CD4-positive, alpha-beta T cell (primary cell): ENCODE measurements around the gene HASPIN. TPM values are rescaled to one million over a fixed set of nuclear protein-coding genes. Genes with fewer than 3 reads are reported as not detected.

Source experiments
- ATAC-seq: fragments of 200-7000 bp; cut with Tn5 transposase; one replicate; pipeline ENCODE4 v1.10.0; 2022; ENCODE audit warnings: mild to moderate bottlenecking; ENCODE audit not compliant: poor library complexity
- CTCF ChIA-PET: fragments of 350-600 bp; sonication (Branson Sonifier 250); formaldehyde crosslinking; loops from one replicate; lab custom pipeline; 2021; ENCODE audit warnings: antibody characterized with exemption, inconsistent platforms; lab: Charles Lee
- POLR2A ChIA-PET: fragments of 350-600 bp; sonication (Branson Sonifier 250); formaldehyde crosslinking; loops from one replicate; lab custom pipeline; 2021; ENCODE audit warnings: antibody characterized with exemption, inconsistent platforms; lab: Charles Lee
- DNase-seq, 14 experiments: peaks; one replicate each; pipeline ENCODE4 v3.0.0-alpha.2; 2013 to 2020; ENCODE audit warnings: mixed read lengths in 2 of 14
- H3K27ac ChIP-seq, 2 donors: one replicate each; pipeline versions ENCODE4 v1.5.1 to v1.7.0; 2013; ENCODE audit warnings: low read length in 2 of 2, low read depth in 1 of 2, mild to moderate bottlenecking in 1 of 2
- H3K27me3 ChIP-seq, 2 experiments: 1 replicate in 1 of 2; 2 replicates in 1 of 2; pipeline versions ENCODE4 v1.6.1 to v1.7.0; 2013; ENCODE audit warnings: low read length in 2 of 2, control low read depth in 1 of 2, mild to moderate bottlenecking in 1 of 2, moderate library complexity in 1 of 2; ENCODE audit not compliant: insufficient read depth in 2 of 2, control insufficient read depth in 1 of 2
- H3K36me3 ChIP-seq: one replicate; pipeline ENCODE4 v1.6.1; 2013; ENCODE audit warnings: low read length, control low read depth; ENCODE audit not compliant: insufficient read depth
- H3K4me1 ChIP-seq: one replicate; pipeline ENCODE4 v1.6.1; 2013; ENCODE audit warnings: low read length, control low read depth; ENCODE audit not compliant: insufficient read depth
- H3K4me3 ChIP-seq: one replicate; pipeline ENCODE4 v1.5.1; 2013; ENCODE audit warnings: mild to moderate bottlenecking, low read length, moderate library complexity
- H3K9me3 ChIP-seq, 2 experiments: 1 replicate in 1 of 2; 2 replicates in 1 of 2; pipeline versions ENCODE4 v1.6.1 to v1.7.0; 2013; ENCODE audit warnings: low read length in 2 of 2, mild to moderate bottlenecking in 2 of 2, control low read depth in 1 of 2, moderate library complexity in 1 of 2; ENCODE audit not compliant: control insufficient read depth in 1 of 2, insufficient read depth in 1 of 2
- H3K27ac Mint-ChIP-seq: one replicate; pipeline ENCODE4 v1.8.0; 2020; ENCODE audit warnings: mixed read lengths
- H3K27me3 Mint-ChIP-seq: one replicate; pipeline ENCODE4 v1.8.0; 2021; ENCODE audit warnings: mixed read lengths
- H3K36me3 Mint-ChIP-seq: one replicate; pipeline ENCODE4 v1.8.0; 2021; ENCODE audit warnings: low read depth, mixed read lengths
- H3K4me1 Mint-ChIP-seq: one replicate; pipeline ENCODE4 v1.8.0; 2021; ENCODE audit warnings: low read depth, mixed read lengths
- H3K4me3 Mint-ChIP-seq: one replicate; pipeline ENCODE4 v1.8.0; 2020; ENCODE audit warnings: mild to moderate bottlenecking, mixed read lengths
- H3K9me3 Mint-ChIP-seq: one replicate; pipeline ENCODE4 v1.8.0; 2020; ENCODE audit warnings: mixed read lengths
- CTCF ChIP-seq: fragments of 200-600 bp; IDR thresholded peaks from one replicate; pipeline ENCODE4 v1.8.0; 2022; ENCODE audit warnings: antibody characterized with exemption, mild to moderate bottlenecking
- intact Hi-C, 2 experiments: fragments of 100-400 bp; cut with DNase I in 1 of 2; cut with micrococcal nuclease in 1 of 2; formaldehyde crosslinking; loops; one replicate each; pipeline versions ENCODE4 v1.15.1 to v1.9.0; 2023 to 2025; cut with DNase I, micrococcal nuclease
- total RNA-seq, 174 experiments: library from RNA in 2 of 174; stranded (reverse) in 2 of 174; gene quantifications; one replicate each; pipeline ENCODE4 v1.2.3 and lab custom pipeline; 2021 to 2026

Gene HASPIN
- total RNA-seq, 2 experiments from 2014 or later = 0.22 to 0.25 TPM

- peaks cover 52% of the 10 kb centered on the region for H3K4me1 Mint-ChIP-seq
- H3K27ac ChIP-seq = no peak overlapping the region
- no peaks in the 10 kb centered on the region for H3K36me3 Mint-ChIP-seq
- no peaks in the 10 kb centered on the region for H3K9me3 Mint-ChIP-seq
- ChIA-PET POLR2A (interaction anchor here (0.7 to 2.6 kb wide), 5 partner anchors 10 to 115 kb away, joined by 4 to 11 read pairs (median 4); partner anchors contain the start of genes CTNS, NCBP3 and SHPK), CTCF (interaction anchor here (0.9 to 2.2 kb wide), 2 partner anchors 14 to 68 kb away, joined by 3 to 8 read pairs; no protein-coding TSS in a partner anchor)
- no peak overlapping the region for H3K4me3 ChIP-seq
- H3K27ac Mint-ChIP-seq = peak overlapping the region; percentile 86
- no peaks in the 10 kb centered on the region for H3K27me3 Mint-ChIP-seq
- H3K4me3 Mint-ChIP-seq = peak overlapping the region; percentile 84
- ATAC-seq = peak; percentile 43
- H3K27me3 ChIP-seq = no peaks in the 10 kb centered on the region
- no peaks in the 10 kb centered on the region for H3K9me3 ChIP-seq
- H3K36me3 ChIP-seq = no peaks in the 10 kb centered on the region
- peak in 13 of 14 experiments; percentile 25 to 80 (median 48) for DNase-seq
- H3K4me1 ChIP-seq = peaks cover 65% of the 10 kb centered on the region
- intact Hi-C loops = no loop called here
- no peak for TF ChIP-seq CTCF
Measured at GRCh38 chr17:3750926-3751325, 27.2 kb downstream of the HASPIN start.

- DNase-seq (no peak), ATAC-seq (no peak)
- Mint-ChIP-seq H3K4me3 (no peak overlapping the region), H3K36me3 (no peaks in the 10 kb centered on the region), H3K27ac (no peak overlapping the region), H3K4me1 (peaks cover 52% of the 10 kb centered on the region), H3K27me3 (no peaks in the 10 kb centered on the region), H3K9me3 (no peaks in the 10 kb centered on the region)
- ChIA-PET POLR2A (interaction anchor here (0.8 to 2.6 kb wide), 5 partner anchors 9 to 94 kb away, joined by 4 to 11 read pairs (median 5); partner anchors contain the start of gene NCBP3), CTCF (interaction anchor here (0.9 to 1.2 kb wide), 3 partner anchors 14 to 94 kb away, joined by 3 to 5 read pairs (median 5); partner anchors contain the start of gene NCBP3)
- Histone ChIP-seq H3K27ac (no peak overlapping the region), H3K27me3 (no peaks in the 10 kb centered on the region), H3K36me3 (no peaks in the 10 kb centered on the region), H3K9me3 (no peaks in the 10 kb centered on the region), H3K4me3 (no peak overlapping the region), H3K4me1 (peaks cover 65% of the 10 kb centered on the region)
- intact Hi-C loops = no loop called here
- TF ChIP-seq CTCF = no peak
Measured at GRCh38 chr17:3751836-3752235, 28.1 kb downstream of the HASPIN start.

DNA sequence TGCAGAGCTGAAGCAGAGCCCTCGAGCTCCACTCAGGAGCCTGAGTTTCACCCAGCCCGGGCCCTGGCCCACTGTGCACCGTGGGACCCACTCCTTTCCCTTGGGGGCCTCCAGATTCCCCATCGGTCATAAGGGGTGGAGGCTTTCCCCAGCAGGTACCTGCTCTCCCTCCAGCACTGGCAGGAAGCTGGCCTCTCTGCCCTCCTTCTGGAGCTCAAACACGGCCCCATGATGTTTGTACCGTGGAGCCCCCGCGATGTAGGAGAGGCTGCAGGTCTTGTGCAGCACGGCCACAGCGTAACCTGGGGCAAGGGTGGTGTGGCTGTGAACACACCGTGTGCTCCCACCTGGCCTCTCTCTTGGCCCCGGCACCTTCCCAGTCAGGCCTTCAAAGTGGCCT, 29.9 kb downstream of the HASPIN start:
- Mint-ChIP-seq H3K4me1 (peaks cover 50% of the 10 kb centered on the region), H3K27ac (peak overlapping the region; percentile 80), H3K9me3 (no peaks in the 10 kb centered on the region), H3K27me3 (no peaks in the 10 kb centered on the region), H3K4me3 (no peak overlapping the region), H3K36me3 (no peaks in the 10 kb centered on the region)
- CTCF ChIA-PET = interaction anchor here (1.5 to 1.9 kb wide), 2 partner anchors 15 to 92 kb away, joined by 5 to 6 read pairs; partner anchors contain the start of gene NCBP3
- ATAC-seq (no peak), DNase-seq (no peak)
- Histone ChIP-seq H3K4me3 (no peak overlapping the region), H3K4me1 (peaks cover 64% of the 10 kb centered on the region), H3K27me3 (no peaks in the 10 kb centered on the region), H3K9me3 (no peaks in the 10 kb centered on the region), H3K36me3 (no peaks in the 10 kb centered on the region), H3K27ac (no peak overlapping the region)
- no peak for TF ChIP-seq CTCF
- intact Hi-C loops = no loop called here
- POLR2A ChIA-PET = no interaction called here
